Thoracic aorta (tissue), 2 donors: ENCODE measurements around the gene ERCC8. TPM values are rescaled to one million over a fixed set of nuclear protein-coding genes. Genes with fewer than 3 reads are reported as not detected.
A peak's percentile ranks its signal among the peaks of the same experiment; 100 is the strongest.

ENCODE experiments used
- ATAC-seq: fragments of 150-250 bp; one replicate; pipeline ENCODE4 v1.8.0; 2017; ENCODE audit warnings: low read depth; ENCODE audit not compliant: insufficient number of reproducible peaks, low FRiP score
- DNase-seq: peaks from one replicate; pipeline ENCODE4 v3.0.0-alpha.2; 2020; ENCODE audit warnings: low spot score
- H3K27ac ChIP-seq, 2 donors: fragments of 200-600 bp; sonication (generic); 1 replicate in 1 of 2; 2 replicates in 1 of 2; pipeline ENCODE4 v1.5.1; 2016; ENCODE audit warnings: mild to moderate bottlenecking in 2 of 2, moderate library complexity in 2 of 2
- H3K27me3 ChIP-seq: fragments of 200-600 bp; sonication (generic); replicated peaks from 2 replicates; pipeline ENCODE4 v1.6.0; 2016; ENCODE audit warnings: mild to moderate bottlenecking; ENCODE audit not compliant: insufficient read depth
- H3K36me3 ChIP-seq: fragments of 200-600 bp; sonication (generic); one replicate; pipeline ENCODE4 v1.5.1; 2016
- H3K4me1 ChIP-seq, 2 donors: fragments of 200-600 bp; sonication (generic); 1 replicate in 1 of 2; 2 replicates in 1 of 2; pipeline versions ENCODE4 v1.5.1 to v1.6.0; 2016; ENCODE audit warnings: low read depth in 2 of 2, mild to moderate bottlenecking in 1 of 2; ENCODE audit not compliant: control insufficient read depth in 1 of 2
- H3K4me3 ChIP-seq: fragments of 200-600 bp; sonication (generic); 2 replicates; pipeline ENCODE4 v1.5.1; 2016; ENCODE audit warnings: mild to moderate bottlenecking
- H3K9me3 ChIP-seq: fragments of 200-600 bp; sonication (generic); 2 replicates; pipeline ENCODE4 v1.5.1; 2016
- total RNA-seq, 2 donors: library from RNA; depleted of rRNA; stranded (reverse); fragments of >200 nt; gene quantifications; one replicate each; pipeline versions ENCODE4 v1.1.0 to v1.2.3, GENCODE V29; 2016
- TF ChIP-seq, protein P1 (sequence below): fragments of 200-600 bp; sonication (generic); IDR thresholded peaks from one replicate; pipeline ENCODE4 v1.5.1; 2019; ENCODE audit warnings: antibody characterized with exemption

Gene ERCC8
- total RNA-seq, 2 donors from 2014 or later: 11.0 to 13.0 TPM

DNA sequence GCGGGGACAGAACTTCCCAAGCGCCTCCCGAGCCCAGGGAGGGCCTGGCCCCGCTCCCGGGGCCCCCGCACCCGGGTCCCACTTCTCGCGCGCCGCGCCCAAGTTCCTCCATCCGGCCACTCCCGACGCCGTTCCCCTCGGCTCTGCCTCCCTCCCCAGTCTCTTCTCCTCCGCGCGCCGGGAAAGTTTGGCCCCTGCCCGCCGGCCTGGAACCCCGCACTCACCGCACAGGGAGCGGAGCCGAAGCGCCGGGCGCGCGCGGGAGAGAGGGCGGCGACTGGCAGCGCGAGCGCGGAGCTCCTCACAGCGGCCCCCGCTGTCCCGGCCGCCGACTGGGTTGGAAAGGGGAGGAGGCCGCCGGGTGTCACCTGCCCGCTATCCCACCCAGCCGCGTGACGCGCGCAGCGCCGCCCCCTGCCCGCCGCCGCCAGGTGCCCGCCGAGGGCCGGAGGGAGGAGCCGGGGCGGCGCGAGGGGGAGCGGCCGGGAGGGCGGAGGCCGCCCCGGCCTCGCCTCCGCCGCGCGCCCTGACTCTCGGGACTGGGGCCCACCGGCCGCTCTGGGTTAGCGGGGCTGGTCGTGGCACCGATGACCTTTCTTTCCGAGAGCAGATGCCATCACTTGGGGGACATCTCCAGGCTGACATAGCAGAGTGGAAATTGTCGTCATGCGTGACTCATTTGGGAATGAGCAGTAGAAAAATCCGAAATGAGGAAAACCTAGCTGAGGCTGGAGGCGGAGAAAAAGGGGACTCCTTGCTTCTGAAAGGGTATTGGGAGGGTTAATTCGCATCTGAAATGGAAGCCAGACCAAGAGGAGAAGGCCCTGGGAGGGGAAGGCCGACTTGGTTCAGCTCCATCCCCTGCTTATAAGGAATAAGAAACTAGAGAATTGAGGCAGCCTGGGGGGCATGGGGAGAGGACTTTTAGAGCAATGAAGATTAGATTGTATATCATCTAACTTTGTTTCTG is 100.6 kb downstream of the ERCC8 start, which contains the start of gene ELOVL7:
TSS of gene ELOVL7 (minus strand) at position 334 of the 970 bp plus-strand sequence. CDS start 56,872 bp downstream, outside the sequence.
- H3K27me3 ChIP-seq: no peaks in the 10 kb centered on the region
- H3K27ac ChIP-seq: no peak within 1 kb of the TSS
- H3K4me1 ChIP-seq: peaks cover 3 to 12% of the 10 kb centered on the region in 2 donors
- no peak for ATAC-seq
- peak within 1 kb of the TSS; percentile 78 for H3K4me3 ChIP-seq
- no peaks in the 10 kb centered on the region for H3K36me3 ChIP-seq
- TF ChIP-seq, protein P1, sequence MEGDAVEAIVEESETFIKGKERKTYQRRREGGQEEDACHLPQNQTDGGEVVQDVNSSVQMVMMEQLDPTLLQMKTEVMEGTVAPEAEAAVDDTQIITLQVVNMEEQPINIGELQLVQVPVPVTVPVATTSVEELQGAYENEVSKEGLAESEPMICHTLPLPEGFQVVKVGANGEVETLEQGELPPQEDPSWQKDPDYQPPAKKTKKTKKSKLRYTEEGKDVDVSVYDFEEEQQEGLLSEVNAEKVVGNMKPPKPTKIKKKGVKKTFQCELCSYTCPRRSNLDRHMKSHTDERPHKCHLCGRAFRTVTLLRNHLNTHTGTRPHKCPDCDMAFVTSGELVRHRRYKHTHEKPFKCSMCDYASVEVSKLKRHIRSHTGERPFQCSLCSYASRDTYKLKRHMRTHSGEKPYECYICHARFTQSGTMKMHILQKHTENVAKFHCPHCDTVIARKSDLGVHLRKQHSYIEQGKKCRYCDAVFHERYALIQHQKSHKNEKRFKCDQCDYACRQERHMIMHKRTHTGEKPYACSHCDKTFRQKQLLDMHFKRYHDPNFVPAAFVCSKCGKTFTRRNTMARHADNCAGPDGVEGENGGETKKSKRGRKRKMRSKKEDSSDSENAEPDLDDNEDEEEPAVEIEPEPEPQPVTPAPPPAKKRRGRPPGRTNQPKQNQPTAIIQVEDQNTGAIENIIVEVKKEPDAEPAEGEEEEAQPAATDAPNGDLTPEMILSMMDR: no peak
- no peak for DNase-seq
- no peaks in the 10 kb centered on the region for H3K9me3 ChIP-seq

DNA sequence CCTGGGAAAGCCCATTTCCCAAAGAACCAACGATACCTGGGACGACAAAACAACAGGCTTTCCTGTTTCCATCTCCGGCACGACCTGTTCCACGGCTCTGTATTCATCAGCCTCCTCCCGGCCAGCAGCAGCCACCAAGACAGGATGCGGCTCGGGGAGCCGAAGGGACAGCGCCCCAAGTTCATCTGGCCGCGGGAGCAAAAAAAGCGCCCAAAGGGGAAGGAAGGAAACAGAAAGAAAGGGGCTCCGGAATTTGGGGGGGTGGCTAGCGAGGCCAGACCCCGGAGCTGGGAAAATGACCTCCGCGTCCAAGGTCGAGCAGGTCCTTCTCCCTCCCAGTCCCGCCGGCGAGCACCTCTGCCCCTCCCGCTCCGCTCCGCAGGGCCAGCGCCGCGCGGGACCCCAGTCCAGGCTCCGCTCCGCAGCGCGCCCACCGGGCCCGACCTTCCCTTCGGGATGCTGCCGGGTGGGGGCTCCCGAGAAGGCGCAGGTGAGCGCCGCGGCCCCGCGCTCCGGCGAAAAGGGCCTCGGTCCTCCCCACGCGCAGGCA is 101.4 kb downstream of the ERCC8 start:
- ATAC-seq: no peak
- no peak for DNase-seq
- TF ChIP-seq, protein P1: no peak
- Histone ChIP-seq H3K4me1 (peaks cover 3 to 12% of the 10 kb centered on the region in 2 donors), H3K9me3 (no peaks in the 10 kb centered on the region), H3K27me3 (no peaks in the 10 kb centered on the region), H3K4me3 (peak overlapping the region; percentile 78), H3K27ac (no peak overlapping the region), H3K36me3 (no peaks in the 10 kb centered on the region)

DNA sequence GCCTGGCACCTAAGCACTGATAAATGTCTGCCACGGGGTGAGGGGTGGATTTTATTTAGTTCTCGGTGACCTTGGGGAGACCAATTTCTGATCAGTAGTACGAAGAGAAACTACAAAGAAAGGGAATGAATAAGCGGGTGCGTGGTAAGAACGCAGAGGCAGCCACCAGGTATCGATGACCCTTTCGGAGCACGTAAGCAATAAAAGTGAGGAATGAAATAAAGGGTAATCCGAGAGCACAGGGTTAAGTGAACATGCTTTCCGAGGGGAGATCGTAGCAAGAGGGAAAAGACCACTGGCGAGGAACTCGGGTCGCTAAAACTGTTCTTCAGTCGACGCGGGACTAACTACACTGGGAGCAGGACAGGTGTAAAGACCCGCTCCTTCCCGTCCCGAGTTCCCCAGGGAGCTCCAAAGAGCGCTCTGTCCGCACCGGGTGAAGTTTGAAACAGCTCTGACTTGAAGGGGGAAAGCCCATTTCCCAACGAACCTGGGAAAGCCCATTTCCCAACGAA is 101.9 kb downstream of the ERCC8 start:
- Histone ChIP-seq H3K27me3 (no peaks in the 10 kb centered on the region), H3K27ac (no peak overlapping the region), H3K4me3 (peak overlapping the region; percentile 78), H3K36me3 (no peaks in the 10 kb centered on the region), H3K4me1 (peaks cover 3 to 12% of the 10 kb centered on the region in 2 donors), H3K9me3 (no peaks in the 10 kb centered on the region)
- no peak for DNase-seq
- TF ChIP-seq, protein P1: no peak
- no peak for ATAC-seq

DNA sequence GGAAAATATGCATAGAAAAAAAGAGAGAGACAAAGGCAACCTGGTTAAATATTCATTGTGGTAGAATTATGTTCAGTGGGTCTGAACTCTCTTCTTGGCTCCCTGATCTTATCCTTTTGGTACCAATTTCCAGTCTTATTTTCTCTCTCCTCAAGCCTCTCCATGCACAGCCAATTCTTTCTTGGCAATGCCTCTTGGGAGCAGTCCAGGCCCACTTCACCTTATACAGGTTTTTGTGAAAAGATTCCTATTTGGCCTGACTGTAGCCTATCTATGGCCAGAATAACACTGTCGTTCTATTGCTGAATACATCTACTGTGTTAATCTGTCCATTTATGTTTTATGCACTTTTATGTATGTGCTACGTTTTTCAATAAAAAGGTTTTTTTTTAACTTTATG is 103.5 kb downstream of the ERCC8 start:
- ATAC-seq: no peak
- Histone ChIP-seq H3K27me3 (no peaks in the 10 kb centered on the region), H3K4me3 (no peak overlapping the region), H3K36me3 (no peaks in the 10 kb centered on the region), H3K4me1 (peaks cover 3 to 12% of the 10 kb centered on the region in 2 donors), H3K9me3 (no peaks in the 10 kb centered on the region), H3K27ac (no peak overlapping the region)
- TF ChIP-seq, protein P1: no peak
- DNase-seq: no peak

DNA sequence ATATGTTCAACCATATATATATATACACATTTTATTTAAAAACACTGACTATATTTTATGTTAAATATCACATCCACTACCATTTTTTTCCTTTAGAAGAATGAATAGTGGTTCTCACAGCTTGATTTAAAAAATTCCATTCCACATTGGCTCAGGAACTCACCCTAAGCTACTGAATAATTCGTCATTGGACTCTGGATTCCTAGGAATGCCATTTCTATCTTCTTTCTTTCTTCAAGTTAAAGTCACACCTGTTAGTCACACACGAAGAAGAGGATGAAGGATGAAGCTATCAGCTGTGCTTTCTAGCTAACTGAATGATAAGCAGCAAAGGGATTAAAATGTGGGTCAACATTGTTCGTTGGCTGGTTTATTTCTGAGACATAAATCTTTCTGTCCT is 108.7 kb downstream of the ERCC8 start:
- DNase-seq: no peak
- H3K27me3 ChIP-seq: no peaks in the 10 kb centered on the region
- no peaks in the 10 kb centered on the region for H3K4me1 ChIP-seq
- H3K9me3 ChIP-seq: no peaks in the 10 kb centered on the region
- ATAC-seq: no peak
- no peaks in the 10 kb centered on the region for H3K36me3 ChIP-seq
- TF ChIP-seq, protein P1: no peak
- H3K4me3 ChIP-seq: no peak overlapping the region
- no peak overlapping the region for H3K27ac ChIP-seq
